ENCODE measurements around the gene ERICH3. TPM values are rescaled to one million over a fixed set of nuclear protein-coding genes. Genes with fewer than 3 reads are reported as not detected.

Gene ERICH3
- total and polyA plus RNA-seq, 2 experiments from 2014 or later: 0.47 TPM; not detected in 1

GRCh38 chr1:74654708-74655107 is 18.9 kb downstream of the ERICH3 start:
- 76% methylated on average over 1 of the region's 1 CpG for WGBS (ENCODE audit: low lambda C conversion rate, missing lambda C conversion rate)
- TF ChIP-seq EZH2phosphoT487 (IDR thresholded peaks at IDR 0.05; ENCODE audit: low read depth, severe bottlenecking, unreplicated experiment) (no peak), CTCF (IDR thresholded peaks at IDR 0.05; ENCODE audit: poor library complexity) (no peak), EZH2 (IDR thresholded peaks at IDR 0.05; ENCODE audit: borderline replicate concordance) (no peak)

GRCh38 chr1:74652711-74653139 is 20.9 kb downstream of the ERICH3 start:
- no peak overlapping the region for H3K4me3 ChIP-seq
- no peaks in the 10 kb centered on the region for H3K27me3 ChIP-seq
- H3K79me2 ChIP-seq: no peaks in the 10 kb centered on the region
- no peaks in the 10 kb centered on the region for H4K20me1 ChIP-seq (ENCODE audit: insufficient read depth, poor library complexity, severe bottlenecking)
- TF ChIP-seq EZH2 (IDR thresholded peaks at IDR 0.05; ENCODE audit: borderline replicate concordance) (no peak), EZH2phosphoT487 (IDR thresholded peaks at IDR 0.05; ENCODE audit: low read depth, severe bottlenecking, unreplicated experiment) (no peak), CTCF (IDR thresholded peaks at IDR 0.05; ENCODE audit: poor library complexity) (no peak)
- no peak overlapping the region for H3K27ac ChIP-seq
- peak; percentile 6 for DNase-seq (ENCODE audit: low spot score)
- no peak overlapping the region for H2AFZ ChIP-seq
- H3K9me2 ChIP-seq (replicated peaks; ENCODE audit: insufficient read depth): no peaks in the 10 kb centered on the region
- H3K9me3 ChIP-seq (ENCODE audit: low read depth): no peaks in the 10 kb centered on the region
- 77% methylated on average over 7 of the region's 7 CpGs for WGBS (ENCODE audit: low lambda C conversion rate, missing lambda C conversion rate)
- no peaks in the 10 kb centered on the region for H3K36me3 ChIP-seq (replicated peaks; ENCODE audit: insufficient read depth, low read depth)
- no peaks in the 10 kb centered on the region for H3K4me1 ChIP-seq (ENCODE audit: insufficient read depth)
- no peak overlapping the region for H3K4me2 ChIP-seq

More at GRCh38 chr1:74654708-74655107, 18.9 kb downstream of the ERICH3 start:
- H3K9me3 ChIP-seq (ENCODE audit: low read depth): no peaks in the 10 kb centered on the region
- no peak overlapping the region for H3K27ac ChIP-seq
- no peaks in the 10 kb centered on the region for H3K79me2 ChIP-seq
- no peaks in the 10 kb centered on the region for H3K4me1 ChIP-seq (ENCODE audit: insufficient read depth)
- no peaks in the 10 kb centered on the region for H3K9me2 ChIP-seq (replicated peaks; ENCODE audit: insufficient read depth)
- no peaks in the 10 kb centered on the region for H4K20me1 ChIP-seq (ENCODE audit: insufficient read depth, poor library complexity, severe bottlenecking)
- no peak overlapping the region for H3K4me2 ChIP-seq
- H3K4me3 ChIP-seq: no peak overlapping the region
- no peaks in the 10 kb centered on the region for H3K27me3 ChIP-seq
- H3K36me3 ChIP-seq (replicated peaks; ENCODE audit: insufficient read depth, low read depth): no peaks in the 10 kb centered on the region
- DNase-seq (ENCODE audit: low spot score): no peak
- no peak overlapping the region for H2AFZ ChIP-seq

- no peaks in the 10 kb centered on the region for H4K20me1 ChIP-seq (ENCODE audit: insufficient read depth, poor library complexity, severe bottlenecking)
- H3K36me3 ChIP-seq (replicated peaks; ENCODE audit: insufficient read depth, low read depth): no peaks in the 10 kb centered on the region
- H2AFZ ChIP-seq: no peak overlapping the region
- WGBS (ENCODE audit: low lambda C conversion rate, missing lambda C conversion rate): 85% methylated on average over 4 of the region's 4 CpGs
- H3K4me3 ChIP-seq: no peak overlapping the region
- no peaks in the 10 kb centered on the region for H3K4me1 ChIP-seq (ENCODE audit: insufficient read depth)
- H3K9me3 ChIP-seq (ENCODE audit: low read depth): no peaks in the 10 kb centered on the region
- H3K27ac ChIP-seq: no peak overlapping the region
- no peaks in the 10 kb centered on the region for H3K79me2 ChIP-seq
- no peak for DNase-seq (ENCODE audit: low spot score)
- H3K4me2 ChIP-seq: no peak overlapping the region
- H3K27me3 ChIP-seq: no peaks in the 10 kb centered on the region
- H3K9me2 ChIP-seq (replicated peaks; ENCODE audit: insufficient read depth): no peaks in the 10 kb centered on the region
- no peak for TF ChIP-seq EZH2phosphoT487 (IDR thresholded peaks at IDR 0.05; ENCODE audit: low read depth, severe bottlenecking, unreplicated experiment)
- no peak for TF ChIP-seq CTCF (IDR thresholded peaks at IDR 0.05; ENCODE audit: poor library complexity)
- no peak for TF ChIP-seq EZH2 (IDR thresholded peaks at IDR 0.05; ENCODE audit: borderline replicate concordance)
These were observed 23.0 kb downstream of the ERICH3 start for GRCh38 chr1:74650561-74650960.

GRCh38 chr1:74641876-74642275 is 31.7 kb downstream of the ERICH3 start:
- Histone ChIP-seq H3K9me3 (ENCODE audit: low read depth) (no peaks in the 10 kb centered on the region), H3K4me2 (no peak overlapping the region), H4K20me1 (ENCODE audit: insufficient read depth, poor library complexity, severe bottlenecking) (no peaks in the 10 kb centered on the region), H2AFZ (no peak overlapping the region), H3K9me2 (replicated peaks; ENCODE audit: insufficient read depth) (no peaks in the 10 kb centered on the region), H3K27me3 (no peaks in the 10 kb centered on the region), H3K4me1 (ENCODE audit: insufficient read depth) (no peaks in the 10 kb centered on the region), H3K4me3 (no peak overlapping the region), H3K36me3 (replicated peaks; ENCODE audit: insufficient read depth, low read depth) (no peaks in the 10 kb centered on the region), H3K27ac (no peak overlapping the region), H3K79me2 (no peaks in the 10 kb centered on the region)
- DNase-seq (ENCODE audit: low spot score): no peak
- TF ChIP-seq CTCF (IDR thresholded peaks at IDR 0.05; ENCODE audit: poor library complexity): no peak
- no peak for TF ChIP-seq EZH2phosphoT487 (IDR thresholded peaks at IDR 0.05; ENCODE audit: low read depth, severe bottlenecking, unreplicated experiment)
- no peak for TF ChIP-seq EZH2 (IDR thresholded peaks at IDR 0.05; ENCODE audit: borderline replicate concordance)
